ENCODE measurements around the gene TBC1D2. TPM values are rescaled to one million over a fixed set of nuclear protein-coding genes. Genes with fewer than 3 reads are reported as not detected.

TBC1D2 gene
- polyA plus RNA-seq, 5 donors, result 13.8 to 24.6 (median 21.7) TPM

DNA sequence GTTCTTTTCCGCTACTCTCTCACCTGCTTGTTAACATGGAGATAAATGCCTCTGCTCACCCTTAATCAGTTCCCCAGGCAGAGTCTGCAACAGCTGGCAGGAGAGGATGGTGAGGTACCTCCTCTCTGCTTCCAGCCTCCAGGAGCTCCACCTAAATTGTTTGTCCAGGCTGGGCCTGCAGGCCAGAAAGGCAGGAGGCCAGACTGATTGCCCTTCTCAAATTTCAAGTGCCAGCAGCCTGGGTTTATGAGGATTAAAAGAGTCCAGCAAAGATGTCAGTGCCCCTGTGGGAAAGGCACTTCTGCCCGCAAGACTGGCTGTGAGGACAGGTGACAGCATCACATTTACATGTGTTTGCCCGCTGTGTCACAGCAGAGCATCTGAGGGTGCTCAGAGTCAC lies 82.8 kb downstream of the TBC1D2 start:
- DNase-seq, result no peak

DNA sequence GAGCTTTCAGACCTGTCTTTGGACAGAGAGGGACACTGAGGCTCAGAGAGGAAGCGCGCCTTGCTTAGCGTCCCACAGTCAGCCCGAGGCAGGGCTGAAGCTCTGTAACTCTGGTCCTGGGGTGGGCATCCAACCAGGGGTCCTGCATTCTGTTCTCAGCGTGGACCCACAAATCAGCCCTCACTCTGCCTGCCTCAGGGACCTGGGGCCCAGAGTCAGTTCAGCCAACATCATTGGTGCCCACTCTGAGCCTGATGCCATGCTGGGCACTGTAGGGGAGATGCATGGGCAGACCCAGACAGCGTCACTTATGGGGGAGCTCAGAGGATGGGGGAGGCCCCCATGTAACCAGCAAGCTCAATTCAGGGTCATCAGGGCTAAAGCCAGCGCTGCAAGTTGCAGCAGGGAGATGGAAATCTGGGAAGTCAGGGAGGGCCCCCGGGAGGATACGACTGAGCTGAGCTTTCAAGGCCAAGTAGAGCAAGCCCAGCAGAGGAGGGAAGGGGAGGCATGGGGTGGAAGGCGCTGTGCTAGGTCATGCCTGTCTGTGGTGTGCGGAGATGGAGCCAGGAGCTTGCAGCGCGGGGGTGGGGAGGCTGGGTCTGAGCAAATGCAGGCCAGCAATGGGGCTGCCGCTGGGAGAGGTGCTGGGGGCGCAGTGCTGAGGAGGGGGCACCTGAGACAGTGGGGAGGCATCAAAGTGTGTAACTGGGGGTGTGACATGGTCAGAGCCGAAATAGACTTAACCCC lies 84.1 kb downstream of the TBC1D2 start:
- no peak for DNase-seq

DNA sequence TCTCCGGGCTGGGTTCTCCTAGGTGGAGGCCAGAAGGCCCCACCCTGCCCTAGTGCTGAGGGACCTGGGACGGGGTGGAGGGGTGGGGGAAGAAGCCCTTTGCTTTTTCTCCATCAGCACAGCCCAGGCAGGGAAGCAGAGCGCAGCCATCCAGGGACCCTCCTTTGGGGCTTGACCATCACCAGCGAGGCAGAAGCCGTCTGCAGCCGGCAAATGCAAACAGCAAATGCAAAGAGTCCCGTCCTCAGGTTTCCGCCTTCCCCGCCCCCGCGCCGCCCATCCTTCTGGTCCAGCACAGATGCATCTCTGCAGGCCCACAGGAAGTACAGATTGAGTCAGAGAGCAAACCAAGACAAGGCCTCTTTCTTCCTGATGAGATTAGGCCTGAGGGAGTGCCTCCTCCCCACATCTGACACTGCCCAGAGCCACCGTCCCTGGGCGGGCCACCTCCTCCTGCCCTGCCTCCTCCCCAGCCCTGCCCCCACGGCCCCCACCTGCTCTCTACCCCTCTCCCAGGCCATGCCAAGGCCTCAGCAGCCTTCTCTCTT lies 86.4 kb downstream of the TBC1D2 start:
- DNase-seq, result no peak

DNA sequence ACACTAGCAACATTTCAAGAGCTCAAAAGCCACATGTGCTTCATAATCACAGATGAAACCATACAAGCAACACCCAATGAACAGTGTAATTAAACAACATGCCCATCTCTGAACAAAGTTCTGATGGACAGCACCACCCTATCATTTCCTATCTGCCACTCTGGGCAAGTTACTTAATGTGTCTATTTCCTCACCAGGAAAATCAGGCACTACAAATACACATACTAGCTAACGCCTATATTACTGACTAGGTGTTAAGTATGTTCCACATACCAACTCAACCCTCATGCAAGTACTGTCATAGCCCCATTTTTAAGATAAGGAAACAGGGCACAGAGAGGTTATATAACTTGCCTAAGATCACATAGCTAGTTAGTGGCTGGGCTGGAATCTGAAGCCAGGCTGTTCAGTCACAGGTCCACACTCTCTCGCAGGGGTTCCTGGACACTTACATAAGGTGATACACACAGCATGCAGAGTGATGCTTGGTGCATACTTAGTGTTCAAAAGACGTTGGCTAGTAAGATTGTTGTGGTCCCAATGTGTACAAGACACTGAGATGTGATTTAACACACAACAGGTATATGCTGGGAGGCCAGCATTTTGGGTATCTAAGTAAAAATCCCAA lies 87.2 kb downstream of the TBC1D2 start:
- DNase-seq, result no peak

DNA sequence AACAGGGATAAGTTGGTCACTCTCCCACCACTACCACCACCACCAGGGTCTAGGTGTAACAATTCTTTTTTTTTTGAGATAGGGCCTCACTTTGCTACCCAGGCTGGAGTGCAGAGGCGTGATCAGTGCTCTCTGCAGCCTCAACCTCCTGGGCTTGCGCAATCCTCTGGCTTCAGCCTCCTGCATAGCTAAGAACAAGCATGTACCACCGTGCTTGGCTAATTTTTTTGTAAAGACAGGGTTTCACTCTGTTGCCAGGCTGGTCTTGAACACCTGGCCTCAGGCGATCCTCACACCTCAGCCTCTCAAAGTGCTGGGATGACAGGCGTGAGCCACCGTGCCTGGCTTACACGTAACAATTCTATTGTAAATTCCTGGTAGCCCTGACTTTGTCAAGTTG lies 90.5 kb downstream of the TBC1D2 start:
- DNase-seq, result no peak

DNA sequence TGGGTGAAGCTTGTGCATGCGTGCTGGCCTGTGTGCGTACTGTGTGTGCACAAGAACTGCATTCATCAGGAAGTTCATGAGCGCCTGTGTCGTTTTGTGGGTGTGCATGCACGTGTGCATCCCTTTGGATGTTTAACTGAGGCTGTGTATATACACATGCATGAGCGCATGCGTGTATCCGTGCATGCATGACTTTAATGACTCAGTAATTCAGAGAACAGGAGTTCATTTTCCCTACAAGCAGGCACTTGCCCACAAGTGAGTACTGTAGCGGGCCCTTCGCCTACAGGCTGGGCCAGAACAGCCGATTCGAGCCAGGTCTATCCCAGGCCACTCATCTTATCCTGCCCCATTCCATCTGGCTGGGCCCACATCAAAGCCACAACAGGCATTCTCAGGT lies 92.8 kb downstream of the TBC1D2 start:
- no peak for DNase-seq

DNA sequence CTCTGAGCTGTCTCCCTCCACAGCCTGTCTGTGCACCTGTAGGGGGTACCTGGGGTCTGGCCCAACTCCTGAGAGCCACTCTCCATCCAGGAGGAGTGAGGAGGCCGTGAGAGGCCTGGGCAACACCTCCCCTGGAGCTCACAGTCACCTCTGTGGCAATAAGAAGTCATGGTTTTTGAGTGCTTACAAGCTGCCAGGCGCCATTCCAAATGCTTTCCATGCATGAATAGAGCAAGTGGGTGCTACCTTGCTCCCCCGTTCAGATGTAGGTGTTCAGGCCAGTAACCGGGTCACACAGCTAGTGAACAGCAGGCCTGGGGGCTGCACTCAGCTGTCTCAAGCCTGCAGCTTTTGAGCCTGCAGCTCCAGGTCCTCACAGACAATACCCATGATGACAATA lies 93.6 kb downstream of the TBC1D2 start:
- DNase-seq, result no peak

DNA sequence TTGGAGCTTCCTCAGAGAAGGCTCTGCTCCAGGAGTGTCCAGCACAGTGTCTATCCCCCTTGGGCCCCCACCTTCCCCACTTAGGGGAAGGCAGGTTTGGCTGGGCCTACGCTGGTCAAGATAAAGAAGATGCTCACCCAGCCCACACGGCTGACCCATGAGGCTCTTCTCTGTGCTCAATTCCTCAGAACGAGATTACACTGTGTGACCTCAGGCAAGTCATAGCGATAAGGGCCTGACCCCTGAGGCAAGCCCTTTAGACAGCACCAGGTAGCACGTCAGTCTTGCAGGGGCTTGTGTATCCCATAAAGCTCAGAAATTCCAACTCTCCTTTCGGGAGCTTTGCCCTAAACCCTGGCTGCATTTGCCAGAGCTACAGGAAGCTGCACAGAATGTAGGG lies 95.7 kb downstream of the TBC1D2 start:
- DNase-seq, result no peak

DNA sequence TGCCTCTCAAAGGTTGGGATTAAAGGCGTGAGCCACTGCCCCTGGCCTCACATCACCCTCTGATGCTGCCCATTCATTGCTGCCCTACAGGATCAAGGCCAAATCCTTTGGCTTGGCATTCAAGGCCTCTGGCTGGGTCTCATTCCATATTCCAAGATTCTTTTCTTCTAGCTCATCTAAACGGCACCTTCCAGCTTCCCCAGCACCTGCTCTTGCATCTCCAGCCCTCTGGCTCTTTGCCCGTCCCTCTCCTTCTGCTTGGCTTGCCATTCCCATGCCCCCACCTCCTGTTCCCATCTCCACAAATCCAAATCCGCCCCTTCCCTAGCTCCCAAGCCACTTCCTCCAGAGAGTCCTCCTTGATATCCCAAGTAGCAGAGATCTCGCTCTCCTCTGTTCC lies 96.1 kb downstream of the TBC1D2 start:
- no peak for DNase-seq

DNA sequence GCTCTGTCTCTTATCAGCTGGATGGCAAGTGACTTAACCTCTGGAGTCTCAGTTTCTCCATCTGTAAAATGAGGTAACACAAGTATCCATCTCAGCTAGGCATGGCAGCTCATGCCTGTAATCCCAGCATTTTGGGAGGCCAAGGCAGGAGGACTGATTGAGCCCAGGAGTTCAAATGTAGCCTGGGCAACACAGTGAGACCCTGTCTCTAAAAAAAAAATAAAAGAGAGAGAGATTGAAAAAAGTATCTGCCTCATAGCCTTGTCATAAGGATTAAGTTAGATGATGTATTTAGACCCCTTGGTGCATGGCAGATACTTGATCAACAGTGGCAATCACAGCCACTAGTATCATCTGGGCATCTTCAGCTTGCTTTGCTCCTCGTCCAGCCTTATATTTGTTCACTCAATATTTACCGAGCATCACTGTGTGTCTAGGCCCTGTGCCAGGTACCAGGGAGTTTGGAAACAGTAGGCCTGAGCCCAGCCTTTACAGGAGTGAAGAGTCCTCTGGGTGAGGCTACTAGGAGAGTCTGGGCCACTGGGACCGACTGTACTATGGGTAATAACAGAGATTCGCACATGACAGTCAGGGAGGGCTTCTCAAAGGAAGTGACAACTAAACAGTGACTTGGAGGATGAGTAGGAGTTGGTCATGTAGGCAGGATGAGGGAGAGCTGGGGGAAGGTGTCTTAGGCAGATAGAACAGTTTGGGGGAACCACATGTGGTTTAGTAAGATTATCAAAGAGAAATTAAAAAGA lies 97.2 kb downstream of the TBC1D2 start:
- no peak for DNase-seq

DNA sequence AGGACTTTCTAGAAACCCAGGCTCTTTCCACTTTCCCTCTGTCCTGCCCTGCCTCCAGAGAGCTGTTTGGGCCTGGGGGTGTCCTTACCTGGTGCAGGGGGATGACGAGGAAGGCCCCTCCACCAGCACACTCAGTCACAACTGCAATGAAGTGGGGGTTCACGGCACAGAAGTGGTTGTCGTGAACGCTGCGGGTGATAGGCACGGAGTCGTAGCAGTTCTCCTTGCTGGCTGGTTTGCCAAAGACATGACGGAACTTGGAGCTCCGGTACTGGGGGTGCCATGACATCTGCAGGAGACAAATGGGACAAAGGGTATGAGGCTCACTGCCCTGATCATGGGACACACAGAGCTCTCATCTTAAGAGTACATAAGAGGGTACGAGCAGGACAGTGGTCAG lies 98.1 kb downstream of the TBC1D2 start:
- no peak for DNase-seq

DNA sequence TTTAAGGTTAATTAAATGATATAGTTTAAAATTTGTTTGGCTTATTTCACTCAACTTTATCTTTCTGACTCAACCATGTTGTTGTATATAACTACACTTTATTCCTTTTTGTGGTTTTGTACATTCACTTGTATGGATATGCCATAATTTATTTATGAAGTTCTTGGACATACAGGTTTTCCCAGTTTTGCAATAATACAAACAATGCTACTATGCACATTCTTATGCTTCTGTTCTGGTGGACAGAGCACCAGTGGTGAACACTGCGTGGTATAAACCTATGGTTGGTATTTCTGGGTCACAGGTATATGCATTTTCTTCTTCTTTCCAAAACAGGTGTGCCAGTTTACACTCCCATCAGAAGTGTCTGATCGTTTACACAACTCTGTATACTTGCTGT lies 100.8 kb downstream of the TBC1D2 start:
- DNase-seq, result no peak

DNA sequence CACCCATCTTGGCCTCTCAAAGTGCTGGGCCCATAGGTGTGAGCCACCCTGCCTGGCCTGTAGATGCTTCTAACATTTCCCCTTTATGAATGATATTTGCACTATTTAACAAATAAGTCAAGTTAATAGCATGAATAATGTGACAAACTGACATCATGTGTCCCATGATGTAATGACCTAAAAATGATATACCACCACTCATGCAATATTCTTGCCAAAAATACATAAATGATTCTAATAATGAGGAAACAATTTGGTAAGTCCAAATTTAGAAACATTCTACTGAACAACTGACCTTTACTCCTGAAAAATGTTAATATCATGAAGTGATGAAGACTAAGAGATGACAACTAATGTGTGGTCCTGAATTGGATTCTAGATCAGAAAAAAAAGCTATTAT lies 102.9 kb downstream of the TBC1D2 start:
- no peak for DNase-seq

DNA sequence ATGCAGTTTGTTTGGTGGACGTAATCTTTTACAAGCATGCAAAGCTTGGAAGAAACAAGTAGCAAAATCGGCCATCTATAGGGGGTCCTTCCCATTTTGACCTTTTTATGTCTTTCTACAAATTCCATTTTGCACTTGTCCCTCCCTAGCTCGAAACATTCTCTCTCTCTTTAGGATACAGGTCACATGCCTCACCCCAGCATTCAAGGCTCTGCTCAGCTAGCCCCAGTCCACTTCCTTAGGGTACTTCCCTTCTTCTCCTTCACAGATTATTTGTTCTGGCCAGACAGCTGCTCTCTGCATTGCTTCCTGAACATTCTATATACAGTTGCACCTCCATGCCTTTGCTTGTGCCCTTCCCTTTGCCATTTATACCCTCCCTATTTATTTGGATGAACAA lies 104.7 kb downstream of the TBC1D2 start:
- no peak for DNase-seq

DNA sequence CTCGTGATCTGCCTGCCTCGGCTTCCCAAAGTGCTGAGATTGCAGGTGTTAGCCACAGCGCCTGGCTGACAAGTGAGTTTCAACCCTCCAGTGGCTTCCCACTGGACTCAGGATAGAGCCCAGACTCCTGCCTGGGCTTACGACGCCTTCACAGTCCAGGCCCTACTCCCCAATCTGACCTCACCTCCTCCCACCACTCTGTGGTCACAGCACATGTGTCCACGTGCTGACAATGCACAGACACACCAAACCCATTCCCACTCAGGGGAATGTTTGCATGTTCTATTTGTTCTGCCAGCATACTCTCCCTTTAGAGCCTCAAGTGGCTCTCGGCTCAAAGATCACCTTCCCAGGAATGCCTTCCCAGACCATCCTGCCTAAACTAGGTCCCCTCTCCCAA lies 105.3 kb downstream of the TBC1D2 start:
- DNase-seq, result no peak

DNA sequence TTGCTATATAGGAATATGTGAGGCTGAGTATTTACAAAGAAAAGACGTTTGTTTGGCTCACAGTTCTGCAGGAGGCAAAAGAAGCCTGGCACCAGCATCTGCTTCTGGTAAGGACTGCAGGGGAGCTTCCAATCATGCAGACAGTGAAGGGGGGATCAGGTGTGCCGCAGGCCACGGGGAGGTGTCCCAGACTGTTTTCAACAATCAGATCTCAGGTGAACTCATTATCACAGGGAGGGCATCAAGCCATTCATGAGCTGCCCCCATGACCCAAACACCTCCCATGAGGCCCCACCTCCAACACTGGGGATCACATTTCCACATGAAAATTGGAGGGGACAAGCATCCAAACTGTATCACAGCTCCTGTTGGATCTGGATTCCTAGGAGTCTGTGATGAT lies 106.0 kb downstream of the TBC1D2 start:
- DNase-seq, result no peak

Other genes starting within 250 kb of the TBC1D2 start
- gene NANS, start 198.9 kb downstream of the TBC1D2 start, polyA plus RNA-seq (ENCODE audit: insufficient read depth in 1 of 5, insufficient read length in 5 of 5, low replicate concordance in 1 of 5), result 10 to 100 TPM; 36.5 to 53.0 (median 39.9) TPM
- 10 to 100 TPM in 1 of 5 donors, 1 to 10 TPM in 4; 8.3 to 10.3 (median 9.6) TPM for gene TRIM14, start 136.4 kb downstream of the TBC1D2 start, polyA plus RNA-seq (ENCODE audit: insufficient read depth in 1 of 5, insufficient read length in 5 of 5, low replicate concordance in 1 of 5)
- 10 to 100 TPM in 1 of 5 donors, 1 to 10 TPM in 4; 7.4 to 10.0 (median 8.8) TPM for gene CORO2A, start 63.0 kb downstream of the TBC1D2 start, polyA plus RNA-seq (ENCODE audit: insufficient read depth in 1 of 5, insufficient read length in 5 of 5, low replicate concordance in 1 of 5)

All from right lung (tissue), 5 donors.